GM21447 (cell line): ENCODE data around the gene MAP3K12.
"Not testable (repeated sequence)": the region's sequence is repeated elsewhere in the genome, so short reads cannot be mapped to it uniquely, and the experiment has no call there.

Experiments used
- ATAC-seq: cut with Tn5 transposase; IDR thresholded peaks from one replicate; pipeline ENCODE4 v1.9.1; 2021; ENCODE audit not compliant: unreplicated experiment

MAP3K12 gene

DNA sequence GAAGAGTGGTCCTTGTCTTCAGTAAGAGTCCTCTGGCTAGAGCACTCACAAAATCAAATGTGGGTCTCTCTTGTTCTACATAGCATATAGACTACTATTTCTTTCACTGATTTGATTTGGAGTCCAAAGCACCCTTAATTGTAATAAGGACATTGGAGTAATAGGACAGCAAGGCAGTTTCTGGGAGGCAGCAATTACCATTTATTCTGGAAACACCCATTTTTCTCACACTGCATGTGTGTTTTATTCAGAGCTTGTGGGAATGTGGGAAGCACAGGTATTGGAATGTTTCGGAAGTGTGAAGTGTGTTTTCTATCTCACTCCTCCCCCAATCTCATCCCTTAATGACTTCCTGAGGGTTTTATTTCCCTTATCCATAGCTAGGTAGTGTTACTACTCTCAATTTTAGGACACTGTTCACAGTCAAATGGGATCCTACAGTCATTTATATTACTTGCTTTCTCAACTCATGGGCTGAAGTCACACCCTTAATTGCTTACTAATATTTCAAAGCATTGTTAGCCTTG is 27.1 kb downstream of the MAP3K12 start:
- no peak for ATAC-seq

- no peak for ATAC-seq
Observed at GRCh38 chr12:53468282-53468681, 31.0 kb downstream of the MAP3K12 start.

DNA sequence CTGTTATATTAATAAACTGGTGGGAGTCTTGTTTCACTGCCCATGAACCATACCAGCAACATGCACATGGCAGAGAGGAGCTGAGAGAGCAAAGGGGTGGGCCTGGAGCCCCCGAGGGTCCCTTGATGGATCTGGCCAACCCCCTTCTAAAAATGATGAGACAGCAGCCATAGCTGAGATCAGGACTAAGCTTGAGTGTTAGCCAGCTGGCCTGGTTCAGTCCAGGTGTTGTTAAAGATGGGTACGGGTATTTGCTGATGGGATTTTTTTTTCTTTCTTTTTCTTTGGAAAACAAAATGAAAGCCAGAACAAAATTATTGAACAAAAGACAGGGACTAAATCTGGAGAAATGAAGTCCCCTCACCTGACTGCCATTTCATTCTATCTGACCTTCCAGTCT is 31.4 kb downstream of the MAP3K12 start:
- ATAC-seq = no peak

DNA sequence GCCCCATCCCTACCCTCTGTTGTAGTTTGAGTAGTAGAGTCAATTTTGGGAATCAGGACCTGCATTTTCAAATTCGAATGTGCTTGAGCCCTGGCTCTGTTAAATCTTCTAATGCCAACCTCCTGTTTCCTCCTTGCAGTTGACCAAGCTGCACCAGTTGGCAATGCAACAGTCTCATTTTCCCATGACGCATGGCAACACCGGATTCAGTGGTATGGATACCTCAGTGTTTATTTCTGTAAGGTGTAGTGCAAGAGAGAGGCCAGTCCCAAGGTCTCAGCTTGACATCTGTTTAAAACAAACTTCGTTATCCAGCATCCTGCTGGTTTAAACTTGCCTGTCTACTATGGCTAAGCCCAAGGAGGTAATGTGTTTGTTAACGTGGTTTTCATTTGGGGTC is 32.2 kb downstream of the MAP3K12 start:
- no peak for ATAC-seq

DNA sequence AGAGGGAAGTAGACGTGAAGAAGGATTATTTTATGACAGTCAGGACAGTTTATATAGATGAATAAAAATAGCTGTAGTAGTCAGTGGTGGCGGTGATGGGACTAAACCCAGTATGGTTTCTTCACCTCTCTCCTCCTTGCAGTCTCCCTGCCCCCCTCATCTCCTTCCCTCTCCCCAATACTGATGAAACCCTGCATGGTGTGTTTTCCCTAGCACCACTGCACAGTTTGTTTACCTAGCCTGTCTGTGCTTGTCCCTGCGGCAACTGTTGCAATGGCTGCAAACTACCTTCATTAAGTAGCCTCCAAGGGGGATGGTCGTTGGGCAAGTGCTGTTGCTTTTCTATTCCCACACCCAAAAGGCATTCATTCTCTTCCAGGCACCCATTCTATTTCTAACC is 32.6 kb downstream of the MAP3K12 start:
- no peak for ATAC-seq

GRCh38 chr12:53465679-53466078 is 33.6 kb downstream of the MAP3K12 start:
- ATAC-seq = no peak

GRCh38 chr12:53464685-53465418 is 34.4 kb downstream of the MAP3K12 start:
- ATAC-seq = no peak

- ATAC-seq = no peak
Observed at GRCh38 chr12:53463802-53464560, 35.3 kb downstream of the MAP3K12 start.

GRCh38 chr12:53462935-53463334 is 36.3 kb downstream of the MAP3K12 start:
- ATAC-seq = no peak

GRCh38 chr12:53461591-53461990 is 37.7 kb downstream of the MAP3K12 start:
- ATAC-seq = no peak

DNA sequence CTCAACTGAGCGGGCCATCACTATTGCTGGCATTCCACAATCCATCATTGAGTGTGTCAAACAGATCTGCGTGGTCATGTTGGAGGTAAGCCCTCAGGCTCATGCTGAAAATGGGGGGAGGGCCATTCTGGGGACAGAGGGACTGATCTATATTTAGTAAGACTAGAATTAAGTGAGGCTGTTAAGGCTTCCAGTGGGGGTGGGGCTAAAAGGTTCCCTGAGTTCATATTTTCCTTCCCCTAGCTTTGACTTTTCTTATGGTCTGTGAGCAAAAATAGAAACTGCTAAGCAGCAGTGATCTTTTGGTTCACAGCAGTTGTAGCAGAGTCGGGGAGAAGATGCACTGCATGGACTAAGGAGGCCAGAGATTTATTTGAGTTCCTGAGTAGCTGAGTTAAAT is 38.2 kb downstream of the MAP3K12 start:
- no peak for ATAC-seq

GRCh38 chr12:53459097-53459496 is 40.2 kb downstream of the MAP3K12 start:
- no peak for ATAC-seq

- no peak for ATAC-seq
Observed at GRCh38 chr12:53456654-53457366, 42.4 kb downstream of the MAP3K12 start.

- ATAC-seq = no peak
Observed at GRCh38 chr12:53454707-53455106, 44.6 kb downstream of the MAP3K12 start.

- no peak for ATAC-seq
Observed at GRCh38 chr12:53453953-53454640, 45.2 kb downstream of the MAP3K12 start.

- peak; percentile 23 for ATAC-seq
Observed at GRCh38 chr12:53452159-53453077, 46.8 kb downstream of the MAP3K12 start.

- ATAC-seq = peak; percentile 97
Observed at GRCh38 chr12:53451661-53452158, 47.5 kb downstream of the MAP3K12 start, which contains the start of gene PCBP2. Gene PCBP2, plus strand, starts transcription at chr12:53452102. Its CDS starts 2,699 bp downstream, at chr12:53454801.

GRCh38 chr12:53450936-53451335 is 48.3 kb downstream of the MAP3K12 start:
- no peak for ATAC-seq

GRCh38 chr12:53444593-53445325 is 54.5 kb downstream of the MAP3K12 start:
- ATAC-seq = not testable (repeated sequence)
